WTC11 (cell line): ENCODE results near the gene CES3. TPM values are rescaled to one million over a fixed set of nuclear protein-coding genes. Genes with fewer than 3 reads are reported as not detected.

Experiments
- ATAC-seq: fragments of 200-7000 bp; cut with Tn5 transposase; 2 replicates; pipeline ENCODE4 v1.10.0; 2021; ENCODE audit warnings: mild to moderate bottlenecking, moderate library complexity
- CTCF ChIA-PET: fragments of 300-600 bp; sonication (Branson Sonifier 250); formaldehyde crosslinking; loops from one replicate; lab custom pipeline; 2021; ENCODE audit warnings: antibody characterized with exemption; lab: Charles Lee
- POLR2A ChIA-PET: fragments of 350-600 bp; sonication (Branson Sonifier 250); formaldehyde crosslinking; loops from one replicate; lab custom pipeline; 2021; ENCODE audit warnings: antibody characterized with exemption; lab: Charles Lee
- DNase-seq: peaks from one replicate; pipeline ENCODE4 v3.0.0; 2021; ENCODE audit warnings: low spot score
- H3K27ac Mint-ChIP-seq: 2 replicates; pipeline ENCODE4 v1.8.0; 2021; ENCODE audit warnings: mixed read lengths
- H3K27me3 Mint-ChIP-seq: 2 replicates; pipeline ENCODE4 v1.8.0; 2021; ENCODE audit warnings: low read depth, mild to moderate bottlenecking, moderate library complexity, mixed read lengths
- H3K36me3 Mint-ChIP-seq: 2 replicates; pipeline ENCODE4 v1.8.0; 2021; ENCODE audit warnings: mixed read lengths
- H3K4me1 Mint-ChIP-seq: 2 replicates; pipeline ENCODE4 v1.8.0; 2022; ENCODE audit warnings: mixed read lengths
- H3K4me3 Mint-ChIP-seq: 2 replicates; pipeline ENCODE4 v1.8.0; 2021; ENCODE audit warnings: mild to moderate bottlenecking, moderate library complexity, mixed read lengths
- H3K9me3 Mint-ChIP-seq: 2 replicates; pipeline ENCODE4 v1.8.0; 2021; ENCODE audit warnings: mixed read lengths
- E2F1 ChIP-seq: sonication (generic); formaldehyde crosslinking; IDR thresholded peaks from 2 replicates; pipeline ENCODE4 v1.8.0; 2022; ENCODE audit warnings: mild to moderate bottlenecking, missing genetic modification reagents
- E2F4 ChIP-seq: sonication (generic); formaldehyde crosslinking; IDR thresholded peaks from 2 replicates; pipeline ENCODE4 v1.8.1; 2022; ENCODE audit warnings: low read depth, mild to moderate bottlenecking, moderate library complexity, missing genetic modification reagents, borderline replicate concordance
- ERG ChIP-seq: fragments of 250-450 bp; sonication (Bioruptor Pico); IDR thresholded peaks from 2 replicates; pipeline ENCODE4 v1.8.0; 2021; ENCODE audit warnings: mild to moderate bottlenecking
- ETV6 ChIP-seq: sonication (generic); formaldehyde crosslinking; IDR thresholded peaks from 2 replicates; pipeline ENCODE4 v1.8.1; 2022; ENCODE audit warnings: mild to moderate bottlenecking, missing genetic modification reagents
- FOXP4 ChIP-seq: sonication (generic); formaldehyde crosslinking; IDR thresholded peaks from 2 replicates; pipeline ENCODE4 v1.8.0; 2022; ENCODE audit warnings: mild to moderate bottlenecking, missing genetic modification reagents
- GRHL2 ChIP-seq: fragments of 250-450 bp; sonication (Bioruptor Pico); IDR thresholded peaks from 2 replicates; pipeline ENCODE4 v1.8.0; 2022; ENCODE audit warnings: mild to moderate bottlenecking, moderate library complexity; ENCODE audit not compliant: insufficient replicate concordance, severe bottlenecking
- HMGA2 ChIP-seq: fragments of 250-450 bp; sonication (Bioruptor Pico); IDR thresholded peaks from 2 replicates; pipeline ENCODE4 v1.4.0; 2021; ENCODE audit warnings: mild to moderate bottlenecking, moderate library complexity
- JAZF1 ChIP-seq: fragments of 250-450 bp; sonication (Bioruptor Pico); IDR thresholded peaks from 2 replicates; pipeline ENCODE4 v1.9.0; 2021; ENCODE audit warnings: moderate library complexity, mild to moderate bottlenecking, inconsistent platforms
- MYBL2 ChIP-seq: sonication (generic); formaldehyde crosslinking; IDR thresholded peaks from 2 replicates; pipeline ENCODE4 v1.8.1; 2023; ENCODE audit warnings: mild to moderate bottlenecking, moderate library complexity, missing genetic modification reagents
- NR3C1 ChIP-seq: sonication (generic); formaldehyde crosslinking; conservative IDR thresholded peaks from 2 replicates; pipeline ENCODE4 v1.8.1; 2023; ENCODE audit warnings: low read depth, mild to moderate bottlenecking, missing genetic modification reagents
- RORB ChIP-seq: fragments of 250-450 bp; sonication (Bioruptor Pico); IDR thresholded peaks from 2 replicates; pipeline ENCODE4 v1.9.0; 2021; ENCODE audit warnings: mild to moderate bottlenecking
- SOX15 ChIP-seq: fragments of 250-450 bp; sonication (Bioruptor Pico); IDR thresholded peaks from 2 replicates; pipeline ENCODE4 v1.9.0; 2021; ENCODE audit warnings: mild to moderate bottlenecking
- TCF7 ChIP-seq: sonication (generic); formaldehyde crosslinking; IDR thresholded peaks from 2 replicates; pipeline ENCODE4 v1.8.0; 2022; ENCODE audit warnings: mild to moderate bottlenecking, low read depth, missing genetic modification reagents, moderate library complexity
- TEAD1 ChIP-seq: sonication (generic); formaldehyde crosslinking; IDR thresholded peaks from 2 replicates; pipeline ENCODE4 v1.8.0; 2022; ENCODE audit warnings: mild to moderate bottlenecking, missing genetic modification reagents
- USF1 ChIP-seq: sonication (generic); formaldehyde crosslinking; IDR thresholded peaks from 2 replicates; pipeline ENCODE4 v1.8.0; 2022; ENCODE audit warnings: mild to moderate bottlenecking, missing genetic modification reagents
- USF2 ChIP-seq: sonication (generic); formaldehyde crosslinking; IDR thresholded peaks from 2 replicates; pipeline ENCODE4 v1.8.1; 2023; ENCODE audit warnings: mild to moderate bottlenecking, missing genetic modification reagents, moderate library complexity
- ZBTB21 ChIP-seq: sonication (generic); formaldehyde crosslinking; IDR thresholded peaks from 2 replicates; pipeline ENCODE4 v1.8.1; 2023; ENCODE audit warnings: mild to moderate bottlenecking, missing genetic modification reagents, borderline replicate concordance
- ZBTB43 ChIP-seq: sonication (generic); formaldehyde crosslinking; IDR thresholded peaks from 2 replicates; pipeline ENCODE4 v1.8.1; 2023; ENCODE audit warnings: mild to moderate bottlenecking, missing genetic modification reagents
- ZNF219 ChIP-seq: sonication (generic); formaldehyde crosslinking; IDR thresholded peaks from 2 replicates; pipeline ENCODE4 v1.8.0; 2023; ENCODE audit warnings: missing genetic modification reagents, mild to moderate bottlenecking, borderline replicate concordance
- ZNF263 ChIP-seq: sonication (generic); formaldehyde crosslinking; IDR thresholded peaks from 2 replicates; pipeline ENCODE4 v1.8.1; 2022; ENCODE audit warnings: low read depth, mild to moderate bottlenecking, moderate library complexity, missing genetic modification reagents
- ZNF512 ChIP-seq: sonication (generic); formaldehyde crosslinking; IDR thresholded peaks from 2 replicates; pipeline ENCODE4 v1.8.1; 2022; ENCODE audit warnings: missing genetic modification reagents, borderline replicate concordance
- ZSCAN18 ChIP-seq: fragments of 250-450 bp; sonication (Bioruptor Pico); IDR thresholded peaks from 2 replicates; pipeline ENCODE4 v2.1.2; 2022; ENCODE audit warnings: mild to moderate bottlenecking, moderate library complexity
- total RNA-seq: library from RNA; stranded (reverse); gene quantifications from 3 replicates; pipeline ENCODE4 v1.2.3, GENCODE V29; 2021

Gene CES3
- total RNA-seq, 1 experiment from 2014 or later, result 3.3 TPM

- DNase-seq (no peak), ATAC-seq (no peak)
- ChIA-PET POLR2A (no interaction called here), CTCF (interaction anchor here (2.3 kb wide), 1 partner anchor 24 kb away, joined by 7 read pairs; the partner anchor contains the start of gene CES3)
- H3K27me3 Mint-ChIP-seq, result peaks cover 4% of the 10 kb centered on the region; the same call in 1 of the 2 replicates
- H3K36me3 Mint-ChIP-seq, result no peaks in the 10 kb centered on the region
- H3K27ac Mint-ChIP-seq, result no peak overlapping the region
- no peaks in the 10 kb centered on the region for H3K9me3 Mint-ChIP-seq
- TF ChIP-seq E2F4 (CRISPR knock-in tag) (no peak), ZBTB43 (CRISPR knock-in tag) (no peak), RORB (CRISPR knock-in tag) (no peak), GRHL2 (no peak), MYBL2 (CRISPR knock-in tag) (no peak), SOX15 (no peak), ETV6 (CRISPR knock-in tag) (no peak), FOXP4 (no peak), ZSCAN18 (CRISPR knock-in tag) (no peak)
- no peak overlapping the region for H3K4me3 Mint-ChIP-seq
- H3K4me1 Mint-ChIP-seq, result no peaks in the 10 kb centered on the region
Observed at GRCh38 chr16:66984892-66985311, 23.8 kb downstream of the CES3 start.

- H3K9me3 Mint-ChIP-seq, result no peaks in the 10 kb centered on the region
- H3K4me1 Mint-ChIP-seq, result no peaks in the 10 kb centered on the region
- H3K27me3 Mint-ChIP-seq, result peaks cover 12% of the 10 kb centered on the region
- DNase-seq (no peak), ATAC-seq (no peak)
- H3K4me3 Mint-ChIP-seq, result no peak overlapping the region
- no peak overlapping the region for H3K27ac Mint-ChIP-seq
- POLR2A ChIA-PET, result no interaction called here
- H3K36me3 Mint-ChIP-seq, result no peaks in the 10 kb centered on the region
- CTCF ChIA-PET, result interaction anchor here (1.4 to 2.3 kb wide), 2 partner anchors 26 to 27 kb away, joined by 4 to 7 read pairs; partner anchors contain the start of gene CES3
- no peak for TF ChIP-seq TEAD1 (CRISPR knock-in tag)
- TF ChIP-seq USF1 (CRISPR knock-in tag), result no peak
- TF ChIP-seq ZNF263 (CRISPR knock-in tag), result no peak
- no peak for TF ChIP-seq HMGA2
- no peak for TF ChIP-seq ZSCAN18 (CRISPR knock-in tag)
- no peak for TF ChIP-seq TCF7 (CRISPR knock-in tag)
- no peak for TF ChIP-seq NR3C1
- no peak for TF ChIP-seq E2F1
- no peak for TF ChIP-seq ZNF219 (CRISPR knock-in tag)
- TF ChIP-seq RORB (CRISPR knock-in tag), result no peak
- TF ChIP-seq ZNF512 (CRISPR knock-in tag), result no peak
- no peak for TF ChIP-seq ZBTB21 (CRISPR knock-in tag)
- no peak for TF ChIP-seq ERG (CRISPR knock-in tag)
- TF ChIP-seq USF2 (CRISPR knock-in tag), result no peak
- TF ChIP-seq JAZF1 (CRISPR knock-in tag), result no peak
Observed at GRCh38 chr16:66986559-66986958, 25.5 kb downstream of the CES3 start.
